ENCODE data around the gene SPATA1.

DNA sequence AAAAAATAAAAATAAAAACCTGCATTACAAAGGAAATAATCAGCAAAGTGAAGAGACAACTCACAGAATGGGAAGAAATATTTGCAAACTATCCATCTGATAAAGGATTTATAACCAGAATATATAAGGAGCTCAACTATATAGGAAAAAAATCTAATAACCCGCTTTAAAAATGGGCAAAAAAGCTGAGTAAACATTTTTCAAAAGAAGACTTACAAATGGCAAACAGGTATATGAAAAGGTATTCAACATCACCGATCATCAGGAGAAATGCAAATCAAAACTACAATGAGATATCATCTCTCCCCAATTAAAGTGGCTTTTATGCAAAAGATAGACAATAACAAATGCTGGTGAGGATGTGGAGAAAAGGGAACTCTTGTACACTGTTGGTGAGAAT lies 4.0 kb downstream of the SPATA1 start:
- TF ChIP-seq, protein P1, sequence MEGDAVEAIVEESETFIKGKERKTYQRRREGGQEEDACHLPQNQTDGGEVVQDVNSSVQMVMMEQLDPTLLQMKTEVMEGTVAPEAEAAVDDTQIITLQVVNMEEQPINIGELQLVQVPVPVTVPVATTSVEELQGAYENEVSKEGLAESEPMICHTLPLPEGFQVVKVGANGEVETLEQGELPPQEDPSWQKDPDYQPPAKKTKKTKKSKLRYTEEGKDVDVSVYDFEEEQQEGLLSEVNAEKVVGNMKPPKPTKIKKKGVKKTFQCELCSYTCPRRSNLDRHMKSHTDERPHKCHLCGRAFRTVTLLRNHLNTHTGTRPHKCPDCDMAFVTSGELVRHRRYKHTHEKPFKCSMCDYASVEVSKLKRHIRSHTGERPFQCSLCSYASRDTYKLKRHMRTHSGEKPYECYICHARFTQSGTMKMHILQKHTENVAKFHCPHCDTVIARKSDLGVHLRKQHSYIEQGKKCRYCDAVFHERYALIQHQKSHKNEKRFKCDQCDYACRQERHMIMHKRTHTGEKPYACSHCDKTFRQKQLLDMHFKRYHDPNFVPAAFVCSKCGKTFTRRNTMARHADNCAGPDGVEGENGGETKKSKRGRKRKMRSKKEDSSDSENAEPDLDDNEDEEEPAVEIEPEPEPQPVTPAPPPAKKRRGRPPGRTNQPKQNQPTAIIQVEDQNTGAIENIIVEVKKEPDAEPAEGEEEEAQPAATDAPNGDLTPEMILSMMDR (IDR thresholded peaks at IDR 0.05): no peak
- TF ChIP-seq RCOR1 (IDR thresholded peaks at IDR 0.05; ENCODE audit: low read length) (no peak), MXI1 (IDR thresholded peaks at IDR 0.05; ENCODE audit: low read depth, low read length) (no peak), EP300 (IDR thresholded peaks at IDR 0.05; ENCODE audit: borderline replicate concordance in 1 of 2, low read depth in 1 of 2, low read length in 1 of 2) (no peak)
- TF ChIP-seq, protein P2, sequence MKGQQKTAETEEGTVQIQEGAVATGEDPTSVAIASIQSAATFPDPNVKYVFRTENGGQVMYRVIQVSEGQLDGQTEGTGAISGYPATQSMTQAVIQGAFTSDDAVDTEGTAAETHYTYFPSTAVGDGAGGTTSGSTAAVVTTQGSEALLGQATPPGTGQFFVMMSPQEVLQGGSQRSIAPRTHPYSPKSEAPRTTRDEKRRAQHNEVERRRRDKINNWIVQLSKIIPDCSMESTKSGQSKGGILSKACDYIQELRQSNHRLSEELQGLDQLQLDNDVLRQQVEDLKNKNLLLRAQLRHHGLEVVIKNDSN (IDR thresholded peaks at IDR 0.05; ENCODE audit: borderline replicate concordance, low read depth): no peak
- TF ChIP-seq, protein P3, sequence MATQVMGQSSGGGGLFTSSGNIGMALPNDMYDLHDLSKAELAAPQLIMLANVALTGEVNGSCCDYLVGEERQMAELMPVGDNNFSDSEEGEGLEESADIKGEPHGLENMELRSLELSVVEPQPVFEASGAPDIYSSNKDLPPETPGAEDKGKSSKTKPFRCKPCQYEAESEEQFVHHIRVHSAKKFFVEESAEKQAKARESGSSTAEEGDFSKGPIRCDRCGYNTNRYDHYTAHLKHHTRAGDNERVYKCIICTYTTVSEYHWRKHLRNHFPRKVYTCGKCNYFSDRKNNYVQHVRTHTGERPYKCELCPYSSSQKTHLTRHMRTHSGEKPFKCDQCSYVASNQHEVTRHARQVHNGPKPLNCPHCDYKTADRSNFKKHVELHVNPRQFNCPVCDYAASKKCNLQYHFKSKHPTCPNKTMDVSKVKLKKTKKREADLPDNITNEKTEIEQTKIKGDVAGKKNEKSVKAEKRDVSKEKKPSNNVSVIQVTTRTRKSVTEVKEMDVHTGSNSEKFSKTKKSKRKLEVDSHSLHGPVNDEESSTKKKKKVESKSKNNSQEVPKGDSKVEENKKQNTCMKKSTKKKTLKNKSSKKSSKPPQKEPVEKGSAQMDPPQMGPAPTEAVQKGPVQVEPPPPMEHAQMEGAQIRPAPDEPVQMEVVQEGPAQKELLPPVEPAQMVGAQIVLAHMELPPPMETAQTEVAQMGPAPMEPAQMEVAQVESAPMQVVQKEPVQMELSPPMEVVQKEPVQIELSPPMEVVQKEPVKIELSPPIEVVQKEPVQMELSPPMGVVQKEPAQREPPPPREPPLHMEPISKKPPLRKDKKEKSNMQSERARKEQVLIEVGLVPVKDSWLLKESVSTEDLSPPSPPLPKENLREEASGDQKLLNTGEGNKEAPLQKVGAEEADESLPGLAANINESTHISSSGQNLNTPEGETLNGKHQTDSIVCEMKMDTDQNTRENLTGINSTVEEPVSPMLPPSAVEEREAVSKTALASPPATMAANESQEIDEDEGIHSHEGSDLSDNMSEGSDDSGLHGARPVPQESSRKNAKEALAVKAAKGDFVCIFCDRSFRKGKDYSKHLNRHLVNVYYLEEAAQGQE (IDR thresholded peaks at IDR 0.05; ENCODE audit: low read depth, low read length): no peak
